Endothelial cell of umbilical vein (primary cell): Measurements from ENCODE around the gene ARSK. TPM values are rescaled to one million over a fixed set of nuclear protein-coding genes. Genes with fewer than 3 reads are reported as not detected.

ENCODE experiments used
- BruUV-seq: library from RNA; stranded (reverse); fragments of 400-500 nt; replicated peaks from 2 replicates; lab custom pipeline; 2021; lab: Mats Ljungman, UMichigan
- CTCF ChIA-PET: fragments of 300-600, 350-600 bp; sonication (Branson Sonifier 250); formaldehyde crosslinking; loops from one replicate; lab custom pipeline; 2021; ENCODE audit warnings: antibody characterized with exemption, inconsistent platforms; lab: Charles Lee
- POLR2A ChIA-PET: fragments of 300-600, 350-600 bp; sonication (Branson Sonifier 250); formaldehyde crosslinking; loops from one replicate; lab custom pipeline; 2021; ENCODE audit warnings: antibody characterized with exemption, inconsistent platforms; lab: Charles Lee
- DNase-seq: peaks from one replicate; pipeline ENCODE4 v3.0.0-alpha.2; 2011; ENCODE audit warnings: low read depth, low spot score
- FAIRE-seq: peaks from 2 replicates; lab custom pipeline; 2011; peaks lifted over from hg19 to GRCh38; lab: Jason Lieb, UNC
- H2AFZ ChIP-seq: 2 replicates; pipeline ENCODE4 v1.6.0; 2012; ENCODE audit warnings: low read depth, low read length, control low read depth, inconsistent platforms
- H3K27ac ChIP-seq: 2 replicates; pipeline ENCODE4 v1.5.1; 2011; ENCODE audit warnings: low read depth, mild to moderate bottlenecking, control low read depth, low read length, moderate library complexity; ENCODE audit not compliant: insufficient read depth
- H3K27me3 ChIP-seq, 2 experiments: 2 replicates each; pipeline versions ENCODE4 v1.6.0 to v1.6.1; 2011; ENCODE audit warnings: low read length in 2 of 2, mixed read lengths in 1 of 2; ENCODE audit not compliant: control insufficient read depth in 2 of 2, insufficient read depth in 2 of 2
- H3K36me3 ChIP-seq, 2 experiments: 2 replicates in 1 of 2; 3 replicates in 1 of 2; pipeline ENCODE4 v1.5.1; 2011; ENCODE audit warnings: low read length in 2 of 2, mild to moderate bottlenecking in 1 of 2, moderate library complexity in 1 of 2; ENCODE audit not compliant: control insufficient read depth in 2 of 2, insufficient read depth in 2 of 2; ENCODE audit errors: extremely low read depth in 1 of 2
- H3K4me1 ChIP-seq: 3 replicates; pipeline ENCODE4 v1.5.1; 2011; ENCODE audit warnings: mild to moderate bottlenecking, low read length; ENCODE audit not compliant: control insufficient read depth, insufficient read depth; ENCODE audit errors: extremely low read depth
- H3K4me2 ChIP-seq: 2 replicates; pipeline ENCODE4 v1.6.1; 2011; ENCODE audit warnings: low read length, control low read depth, mixed read lengths; ENCODE audit not compliant: insufficient read depth
- H3K4me3 ChIP-seq, 3 experiments: fragments of 200-600 bp in 1 of 3; sonication (generic), shearing (Covaris generic) in 1 of 3; replicated peaks in 1 of 3; 2 replicates each; pipeline ENCODE4 v1.5.1; 2011 to 2016; ENCODE audit warnings: control low read depth in 3 of 3, low read length in 3 of 3, mild to moderate bottlenecking in 2 of 3, inconsistent platforms in 1 of 3, low read depth in 1 of 3, moderate library complexity in 1 of 3; ENCODE audit not compliant: insufficient read depth in 1 of 3
- H3K79me2 ChIP-seq: 2 replicates; pipeline ENCODE4 v1.6.0; 2012; ENCODE audit warnings: low read length, inconsistent platforms; ENCODE audit not compliant: control insufficient read depth, insufficient read depth
- H3K9ac ChIP-seq: replicated peaks from 2 replicates; pipeline ENCODE3; 2011; ENCODE audit warnings: low read length, control low read depth; ENCODE audit not compliant: insufficient read depth; ENCODE audit errors: extremely low read depth
- H3K9me1 ChIP-seq: replicated peaks from 3 replicates; pipeline ENCODE4 v1.6.0; 2011; ENCODE audit warnings: mild to moderate bottlenecking, low read length; ENCODE audit not compliant: control insufficient read depth, insufficient read depth; ENCODE audit errors: extremely low read depth
- H3K9me3 ChIP-seq: replicated peaks from 2 replicates; pipeline ENCODE4 v1.5.1; 2012; ENCODE audit warnings: low read length, inconsistent platforms; ENCODE audit not compliant: control insufficient read depth, insufficient read depth
- H4K20me1 ChIP-seq: replicated peaks from 2 replicates; pipeline ENCODE3; 2011; ENCODE audit warnings: mild to moderate bottlenecking, low read length; ENCODE audit not compliant: control insufficient read depth, insufficient read depth; ENCODE audit errors: extremely low read depth
- CTCF ChIP-seq, 2 donors: IDR thresholded peaks; 1 replicate in 1 of 2; 2 replicates in 1 of 2; pipeline ENCODE4 v1.5.1; 2011; ENCODE audit warnings: low read length in 2 of 2, mild to moderate bottlenecking in 2 of 2, moderate library complexity in 2 of 2, control low read depth in 1 of 2, inconsistent platforms in 1 of 2, low read depth in 1 of 2; ENCODE audit not compliant: insufficient read depth in 1 of 2; ENCODE audit errors: extremely low read depth in 1 of 2
- EZH2 ChIP-seq: IDR thresholded peaks from 2 replicates; pipeline ENCODE4 v1.6.1; 2012; ENCODE audit warnings: borderline replicate concordance, low read depth, mild to moderate bottlenecking, moderate library complexity, low read length, inconsistent platforms; ENCODE audit not compliant: severe bottlenecking
- FOS ChIP-seq: IDR thresholded peaks from 2 replicates; pipeline ENCODE4 v1.6.1; 2011; ENCODE audit warnings: mild to moderate bottlenecking, low read length, moderate library complexity, borderline replicate concordance; ENCODE audit not compliant: insufficient read depth
- GATA2 ChIP-seq: IDR thresholded peaks from 2 replicates; pipeline ENCODE4 v1.7.0; 2011; ENCODE audit warnings: low read depth, mild to moderate bottlenecking, moderate library complexity, mixed read lengths, low read length; ENCODE audit not compliant: insufficient read length, insufficient read depth
- JUN ChIP-seq: IDR thresholded peaks from 2 replicates; pipeline ENCODE4 v1.6.1; 2011; ENCODE audit warnings: borderline replicate concordance, low read depth; ENCODE audit not compliant: insufficient read length, insufficient read depth
- MAX ChIP-seq: IDR thresholded peaks from 2 replicates; pipeline ENCODE4 v1.6.1; 2011; ENCODE audit not compliant: insufficient read depth, insufficient read length
- MYC ChIP-seq: IDR thresholded peaks from one replicate; pipeline ENCODE4 v1.6.1; 2011; ENCODE audit warnings: mild to moderate bottlenecking, low read depth, low read length
- POLR2AphosphoS5 ChIP-seq: IDR thresholded peaks from 2 replicates; pipeline ENCODE4 v1.6.1; 2012; ENCODE audit warnings: low read depth, mild to moderate bottlenecking, control low read depth, low read length, moderate library complexity; ENCODE audit not compliant: insufficient read depth
- dilution Hi-C: fragments of 300-500 bp; cut with MboI; formaldehyde crosslinking; loops from one replicate; pipeline ENCODE4 v1.15.0; 2019; ENCODE audit warnings: low sequenced_read_pairs; ENCODE audit not compliant: extremely low pct_ligation_motif_present
- intact Hi-C: fragments of 100-400 bp; cut with micrococcal nuclease; formaldehyde crosslinking; loops from one replicate; pipeline ENCODE4 v1.10.0; 2022
- polyA plus RNA-seq, 4 experiments: library from polyadenylated mRNA; depleted of rRNA in 3 of 4; stranded (reverse) in 3 of 4; unstranded in 1 of 4; fragments of >200 nt; gene quantifications; 2 replicates each; pipeline versions ENCODE4 v1.2.1 to v1.2.3, GENCODE V29; 2011 to 2012; ENCODE audit warnings: missing spikeins in 1 of 4
- total RNA-seq: library from RNA; stranded (reverse); gene quantifications from 2 replicates; pipeline ENCODE4 v1.2.3, GENCODE V29; 2021

Gene ARSK
- total and polyA plus RNA-seq, 2 donors (not counting 3 experiments of a cell fraction or from before 2014, with no cell fraction given), result 3.7 to 4.9 TPM

GRCh38 chr5:95610546-95610945, 55.6 kb downstream of the ARSK start:
- intact Hi-C loops, result no loop called here
- Histone ChIP-seq H3K4me3 (no peak overlapping the region), H3K4me1 (no peaks in the 10 kb centered on the region), H3K36me3 (no peaks in the 10 kb centered on the region), H3K9ac (no peak overlapping the region), H3K27ac (no peak overlapping the region), H3K9me1 (no peaks in the 10 kb centered on the region), H3K79me2 (no peaks in the 10 kb centered on the region), H2AFZ (no peak overlapping the region), H3K27me3 (no peaks in the 10 kb centered on the region), H4K20me1 (no peaks in the 10 kb centered on the region), H3K9me3 (no peaks in the 10 kb centered on the region), H3K4me2 (no peak overlapping the region)
- FAIRE-seq (no peak), DNase-seq (no peak)
- TF ChIP-seq MAX (no peak), MYC (no peak), POLR2AphosphoS5 (no peak), FOS (no peak), CTCF (IDR thresholded peaks at IDR 0.05; ENCODE audit: extremely low read depth in 1 of 2, insufficient read depth in 1 of 2, low read depth in 1 of 2, low read length in 2 of 2) (no peak), GATA2 (no peak), EZH2 (no peak), JUN (no peak)
- CTCF ChIA-PET, result no interaction called here
- no TSS peak for BruUV-seq
- dilution Hi-C loops, result no loop called here
- POLR2A ChIA-PET, result no interaction called here
